ENCODE results near the gene SBNO2. TPM values are rescaled to one million over a fixed set of nuclear protein-coding genes. Genes with fewer than 3 reads are reported as not detected.

SBNO2 gene
- total and polyA plus RNA-seq, 2 donors (not counting 3 experiments of a cell fraction or from before 2014, with no cell fraction given) = 31.4 to 65.7 TPM

DNA sequence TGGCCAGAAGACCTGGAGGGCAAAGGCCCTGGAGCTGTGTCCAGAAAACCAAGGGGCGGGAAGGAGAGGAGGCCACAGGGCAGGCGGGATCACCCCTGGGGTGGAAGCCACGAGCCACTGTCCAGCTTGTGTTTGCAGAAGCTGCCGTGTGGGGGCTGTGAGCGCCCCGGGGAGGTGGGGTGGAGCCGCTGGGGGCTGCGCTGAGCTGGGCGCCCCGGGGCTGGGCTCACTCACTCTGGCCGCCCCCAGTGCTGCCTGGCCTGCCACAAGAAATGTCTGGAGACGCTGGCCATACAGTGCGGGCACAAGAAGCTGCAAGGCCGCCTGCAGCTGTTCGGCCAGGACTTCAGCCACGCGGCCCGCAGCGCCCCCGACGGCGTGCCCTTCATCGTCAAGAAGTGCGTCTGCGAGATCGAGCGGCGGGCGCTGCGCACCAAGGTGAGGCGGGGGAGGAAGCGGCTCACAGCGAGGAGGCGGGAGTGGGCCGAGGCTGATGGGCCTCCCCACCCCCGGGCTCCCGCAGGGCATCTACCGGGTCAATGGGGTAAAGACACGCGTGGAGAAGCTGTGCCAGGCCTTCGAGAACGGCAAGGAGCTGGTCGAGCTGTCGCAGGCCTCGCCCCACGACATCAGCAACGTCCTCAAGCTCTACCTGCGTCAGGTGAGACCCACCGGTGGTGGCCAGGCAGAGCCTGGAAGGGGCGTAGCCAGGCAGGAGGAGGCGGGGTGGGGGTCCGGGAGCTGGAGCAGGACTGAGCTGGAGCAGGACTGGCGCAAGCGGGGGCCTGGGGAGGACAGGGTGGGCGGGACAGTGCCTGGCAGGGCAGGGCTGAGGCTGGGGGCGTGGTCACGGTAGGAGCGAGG, 92.5 kb downstream of the SBNO2 start:
- TF ChIP-seq POLR2A (IDR thresholded peaks at IDR 0.05; ENCODE audit: low read depth, low read length) (no peak), POLR2AphosphoS5 (IDR thresholded peaks at IDR 0.05; ENCODE audit: insufficient read depth, low read depth, low read length) (no peak), FOS (IDR thresholded peaks at IDR 0.05; ENCODE audit: borderline replicate concordance, insufficient read depth, low read length) (no peak), EZH2 (IDR thresholded peaks at IDR 0.05; ENCODE audit: borderline replicate concordance, low read depth, low read length, severe bottlenecking) (no peak), CTCF (IDR thresholded peaks at IDR 0.05; ENCODE audit: extremely low read depth in 1 of 2, insufficient read depth in 1 of 2, low read depth in 1 of 2, low read length in 2 of 2) (no peak), MYC (IDR thresholded peaks at IDR 0.05; ENCODE audit: low read depth, low read length) (no peak), JUN (IDR thresholded peaks at IDR 0.05; ENCODE audit: borderline replicate concordance, insufficient read depth, insufficient read length, low read depth) (no peak), GATA2 (IDR thresholded peaks at IDR 0.05; ENCODE audit: insufficient read depth, insufficient read length, low read depth, low read length) (no peak)
- TF ChIP-seq, protein P1, sequence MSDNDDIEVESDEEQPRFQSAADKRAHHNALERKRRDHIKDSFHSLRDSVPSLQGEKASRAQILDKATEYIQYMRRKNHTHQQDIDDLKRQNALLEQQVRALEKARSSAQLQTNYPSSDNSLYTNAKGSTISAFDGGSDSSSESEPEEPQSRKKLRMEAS (IDR thresholded peaks at IDR 0.05; ENCODE audit: insufficient read depth, insufficient read length) = no peak
- intact Hi-C loops (cut with micrococcal nuclease) (no loop called here), dilution Hi-C loops (cut with MboI; ENCODE audit: extremely low pct_ligation_motif_present, low sequenced_read_pairs) (no loop called here)
- H3K79me2 ChIP-seq (ENCODE audit: control insufficient read depth, insufficient read depth, low read length) = no peaks in the 10 kb centered on the region
- H3K4me3 ChIP-seq (replicated peaks in 1 of 3; ENCODE audit: insufficient read depth in 1 of 3, low read depth in 1 of 3, low read length in 3 of 3) = no peak overlapping the region
- no peak overlapping the region for H3K4me2 ChIP-seq (ENCODE audit: insufficient read depth, low read length)
- ChIA-PET POLR2A (interaction anchor here (1.4 kb wide), 1 partner anchor 22 kb away, joined by 4 read pairs; the partner anchor contains the start of gene GPX4), CTCF (interaction anchor here (1.0 to 3.7 kb wide), 5 partner anchors 11 to 113 kb away, joined by 3 to 14 read pairs (median 4); partner anchors contain the start of genes ARHGAP45 and GPX4)
- H2AFZ ChIP-seq (ENCODE audit: low read depth, low read length) = no peak overlapping the region
- H3K36me3 ChIP-seq (ENCODE audit: control insufficient read depth in 2 of 2, extremely low read depth in 1 of 2, insufficient read depth in 2 of 2, low read length in 2 of 2) = no peaks in the 10 kb centered on the region
- H3K4me1 ChIP-seq (ENCODE audit: control insufficient read depth, extremely low read depth, insufficient read depth, low read length) = no peaks in the 10 kb centered on the region
- no peak overlapping the region for H3K9ac ChIP-seq (replicated peaks; ENCODE audit: extremely low read depth, insufficient read depth, low read length)
- no TSS peak for BruUV-seq (replicated peaks)
- H3K9me1 ChIP-seq (replicated peaks; ENCODE audit: control insufficient read depth, extremely low read depth, insufficient read depth, low read length) = no peaks in the 10 kb centered on the region
- no peak for FAIRE-seq
- H3K9me3 ChIP-seq (replicated peaks; ENCODE audit: control insufficient read depth, insufficient read depth, low read length) = no peaks in the 10 kb centered on the region
- DNase-seq (ENCODE audit: low read depth, low spot score) = no peak
- no peaks in the 10 kb centered on the region for H3K27me3 ChIP-seq (ENCODE audit: control insufficient read depth in 2 of 2, insufficient read depth in 2 of 2, low read length in 2 of 2)
- no peak overlapping the region for H3K27ac ChIP-seq (ENCODE audit: insufficient read depth, low read depth, low read length)
- no peaks in the 10 kb centered on the region for H4K20me1 ChIP-seq (replicated peaks; ENCODE audit: control insufficient read depth, extremely low read depth, insufficient read depth, low read length)

Data from endothelial cell of umbilical vein (primary cell).